ENCODE results near the gene SLC34A1.
"Not testable (repeated sequence)": the region's sequence is repeated elsewhere in the genome, so short reads cannot be mapped to it uniquely, and the experiment has no call there.

The SLC34A1 gene

GRCh38 chr5:177412603-177413233, 28.5 kb downstream of the SLC34A1 start:
- DNase-seq (ENCODE audit: low read depth): no peak

GRCh38 chr5:177414481-177414880, 30.2 kb downstream of the SLC34A1 start:
- no peak for DNase-seq (ENCODE audit: low read depth)

DNA sequence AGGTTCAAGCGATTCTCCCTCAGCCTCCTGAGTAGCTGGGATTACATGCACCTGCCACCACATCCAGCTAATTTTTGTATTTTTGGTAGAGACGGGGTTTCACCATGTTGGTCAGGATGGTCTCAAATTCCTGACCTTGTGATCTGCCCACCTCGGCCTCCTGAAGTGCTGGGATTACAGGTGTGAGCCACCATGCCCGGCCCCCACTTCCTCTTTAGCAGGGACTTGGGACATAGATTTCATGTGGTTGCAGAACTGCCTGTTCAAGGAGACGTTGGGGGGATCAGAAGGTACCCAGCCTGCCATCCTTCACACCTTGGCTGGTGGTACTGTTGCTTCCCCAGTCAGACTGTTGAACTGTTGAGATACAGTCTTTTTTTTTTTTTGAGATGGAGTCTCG, 32.8 kb downstream of the SLC34A1 start:
- DNase-seq (ENCODE audit: low read depth): not testable (repeated sequence)

- DNase-seq (ENCODE audit: low read depth): no peak
These were observed 34.8 kb downstream of the SLC34A1 start for GRCh38 chr5:177419046-177419445.

GRCh38 chr5:177420472-177420871, 36.2 kb downstream of the SLC34A1 start:
- not testable (repeated sequence) for DNase-seq (ENCODE audit: low read depth)

DNA sequence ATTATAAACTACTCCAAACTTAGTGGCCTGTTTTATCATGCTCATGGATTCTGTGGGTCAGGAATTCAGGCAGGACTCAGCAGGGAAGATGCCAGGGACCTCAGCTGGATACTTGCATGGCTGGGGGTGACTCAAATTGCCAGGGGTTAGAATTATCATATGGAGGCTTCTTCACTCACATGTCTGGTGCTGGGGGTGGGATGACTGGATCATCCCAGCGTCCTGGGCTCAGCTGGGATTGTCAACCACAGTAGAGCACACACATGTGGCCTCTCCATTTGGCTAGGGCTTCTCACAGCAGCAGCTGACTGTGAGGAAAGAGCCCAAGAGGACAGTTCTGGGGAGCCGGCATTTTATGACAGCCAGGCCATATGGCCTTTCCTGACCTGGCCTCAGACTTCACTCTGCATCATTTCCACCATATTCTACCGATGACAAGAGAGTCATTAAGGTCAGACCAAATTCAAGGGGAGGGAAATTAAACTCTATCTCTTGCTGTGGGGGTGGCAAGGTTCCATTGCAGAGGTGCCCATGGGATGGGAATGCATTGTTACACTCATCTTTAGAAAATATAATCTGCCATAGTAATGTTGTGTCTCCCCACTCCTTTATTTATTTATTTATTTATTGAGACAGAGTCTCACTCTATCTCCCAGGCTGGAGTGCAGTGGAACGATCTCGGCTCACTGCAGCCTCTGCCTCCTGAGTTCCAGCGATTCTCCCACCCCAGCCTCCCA, 37.0 kb downstream of the SLC34A1 start:
- no peak for DNase-seq (ENCODE audit: low read depth)

DNA sequence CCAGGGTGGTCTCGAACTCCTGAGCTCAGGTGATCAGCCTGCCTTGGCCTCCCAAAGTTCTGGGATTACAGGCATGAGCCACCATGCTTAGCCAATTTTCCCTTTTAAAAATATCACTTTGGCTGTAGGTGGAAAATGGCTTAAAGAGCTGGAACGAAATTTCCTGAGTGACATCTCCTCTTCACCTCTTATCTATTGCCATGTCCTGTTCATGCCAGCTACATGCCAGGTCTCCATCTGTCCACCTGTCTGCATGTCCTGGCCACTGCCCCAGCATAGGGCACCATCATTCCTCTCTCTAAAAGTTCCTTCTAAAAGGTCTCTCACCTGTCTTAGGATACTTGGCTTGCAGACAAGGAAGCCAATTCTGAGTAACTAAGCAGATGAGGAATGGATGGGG, 39.4 kb downstream of the SLC34A1 start:
- DNase-seq (ENCODE audit: low read depth): no peak

DNA sequence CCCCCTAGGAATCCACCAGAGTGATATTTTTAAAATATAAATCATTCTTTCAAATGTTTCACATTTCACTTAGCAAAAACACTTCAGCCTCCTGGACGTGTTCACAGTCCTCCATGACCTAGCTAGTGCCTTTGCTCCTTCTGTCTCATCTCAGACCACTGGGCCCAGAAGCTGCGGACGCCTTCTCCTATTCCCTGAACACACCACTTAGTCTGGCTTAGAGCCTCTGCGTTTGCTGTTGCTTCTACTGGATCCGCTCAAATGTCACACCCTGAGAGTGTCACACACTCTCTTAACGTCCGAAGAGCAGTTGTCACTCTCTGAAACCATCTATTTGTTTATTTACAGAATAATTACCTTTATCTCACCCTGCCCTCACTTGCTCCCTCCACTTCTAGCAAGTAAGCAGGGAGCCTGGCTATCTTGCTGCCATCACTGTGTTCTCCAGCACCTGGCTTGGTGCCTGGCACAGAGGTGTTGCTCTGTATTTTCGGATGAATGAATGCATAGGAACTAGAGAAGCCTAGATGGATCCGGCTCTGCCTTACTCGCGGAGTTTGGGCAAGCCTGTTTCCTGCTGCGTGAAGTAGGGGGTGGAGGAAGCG, 41.1 kb downstream of the SLC34A1 start:
- DNase-seq (ENCODE audit: low read depth): no peak

GRCh38 chr5:177425801-177426565, 41.7 kb downstream of the SLC34A1 start:
- peak; percentile 98 for DNase-seq (ENCODE audit: low read depth)

GRCh38 chr5:177426566-177427210, 42.5 kb downstream of the SLC34A1 start, which contains the start of gene GRK6:
GRK6 (plus strand) TSS chr5:177426676; CDS start chr5:177426846, 170 bp downstream.
- peak; percentile 65 for DNase-seq (ENCODE audit: low read depth)

GRCh38 chr5:177427211-177427822, 43.1 kb downstream of the SLC34A1 start:
- no peak for DNase-seq (ENCODE audit: low read depth)

DNA sequence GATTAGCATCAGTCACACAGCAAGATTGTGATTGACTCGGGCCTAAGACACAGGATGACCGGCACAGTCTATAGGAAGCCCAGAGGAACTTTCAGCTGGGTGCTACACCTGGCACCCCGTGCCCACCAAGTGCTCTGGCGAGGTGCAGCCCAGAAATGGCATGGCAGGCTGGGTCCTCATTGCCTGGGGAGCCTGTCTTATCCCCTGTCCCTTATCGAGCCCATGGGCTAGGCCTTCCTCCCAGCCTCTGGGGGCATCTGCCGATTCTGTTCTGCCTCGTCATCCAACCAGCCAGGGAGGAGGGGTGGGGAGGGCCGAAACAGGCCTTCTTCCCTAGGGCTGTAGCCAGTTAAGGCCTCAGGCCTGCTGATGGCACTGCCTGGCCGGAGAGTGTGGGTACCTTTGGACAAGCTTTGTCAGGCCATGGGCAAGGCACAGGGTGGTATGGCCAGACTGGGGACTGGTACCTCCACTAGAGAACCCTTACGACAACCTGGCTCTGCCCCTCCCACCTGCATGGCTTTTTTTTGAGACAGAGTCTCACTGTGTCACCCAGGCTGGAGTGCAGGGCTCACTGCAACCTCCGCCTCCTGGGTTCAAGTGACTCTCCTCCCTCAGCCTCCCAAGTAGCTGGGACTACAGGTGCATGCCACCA, 43.8 kb downstream of the SLC34A1 start:
- no peak for DNase-seq (ENCODE audit: low read depth)

GRCh38 chr5:177428574-177429217, 44.5 kb downstream of the SLC34A1 start:
- DNase-seq (ENCODE audit: low read depth): no peak

DNA sequence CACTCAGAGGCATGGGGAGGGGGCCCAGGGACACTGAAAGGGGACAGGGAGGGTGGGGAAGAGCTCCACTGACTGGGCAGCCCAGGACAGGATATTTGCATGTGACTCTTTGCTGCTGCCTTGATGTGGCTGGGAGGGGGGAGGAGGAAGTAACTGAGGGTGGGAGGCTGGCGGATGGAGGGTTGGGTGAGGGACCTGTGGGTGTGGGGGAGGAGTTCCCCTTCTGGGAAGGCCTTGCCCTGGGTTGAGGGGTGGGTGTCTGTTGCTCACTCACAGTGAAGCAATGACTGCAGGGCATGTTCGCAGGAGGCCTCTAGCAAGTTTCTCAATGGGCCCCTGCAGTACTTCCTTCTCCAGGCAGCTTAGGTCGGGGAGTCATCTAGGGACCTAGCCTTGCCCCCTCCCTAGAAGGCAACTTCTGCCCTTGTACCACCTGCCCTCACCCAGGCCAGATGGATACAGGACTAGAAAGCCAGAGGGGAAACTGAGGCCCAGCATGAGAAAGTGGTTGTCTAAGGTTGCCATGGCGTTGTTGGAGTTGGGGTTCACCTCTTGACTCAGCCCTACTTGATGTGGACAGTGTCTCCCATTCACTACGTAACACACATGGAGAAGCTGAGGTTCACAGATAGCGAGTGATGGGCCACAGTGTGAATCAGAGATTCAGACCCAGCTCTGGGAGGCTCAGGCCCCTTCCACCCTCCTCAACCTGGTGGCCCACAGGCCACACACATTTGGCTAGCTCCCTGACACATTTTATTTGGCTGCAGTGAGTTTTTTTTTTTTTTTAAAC, 45.2 kb downstream of the SLC34A1 start:
- peak; percentile 75 for DNase-seq (ENCODE audit: low read depth)

GRCh38 chr5:177430140-177430951, 46.1 kb downstream of the SLC34A1 start:
- no peak for DNase-seq (ENCODE audit: low read depth)

DNA sequence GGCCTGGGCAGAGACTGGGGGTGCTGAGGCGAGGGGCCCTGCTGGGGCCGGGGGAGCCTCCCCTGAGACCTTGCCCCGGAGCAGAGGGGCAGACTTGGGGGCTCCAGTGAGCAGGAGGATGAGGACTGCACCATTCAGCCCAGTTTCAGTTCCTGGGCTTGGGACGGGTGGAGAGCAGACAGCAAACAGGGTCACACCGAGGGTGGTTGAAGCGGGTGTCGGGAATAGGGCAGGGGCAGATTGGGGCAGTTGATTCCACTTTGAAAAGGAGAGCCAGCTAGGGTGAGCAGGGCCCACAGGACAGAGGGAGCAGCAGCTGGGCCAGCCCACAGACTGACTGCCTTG, 46.7 kb downstream of the SLC34A1 start:
- no peak for DNase-seq (ENCODE audit: low read depth)

DNA sequence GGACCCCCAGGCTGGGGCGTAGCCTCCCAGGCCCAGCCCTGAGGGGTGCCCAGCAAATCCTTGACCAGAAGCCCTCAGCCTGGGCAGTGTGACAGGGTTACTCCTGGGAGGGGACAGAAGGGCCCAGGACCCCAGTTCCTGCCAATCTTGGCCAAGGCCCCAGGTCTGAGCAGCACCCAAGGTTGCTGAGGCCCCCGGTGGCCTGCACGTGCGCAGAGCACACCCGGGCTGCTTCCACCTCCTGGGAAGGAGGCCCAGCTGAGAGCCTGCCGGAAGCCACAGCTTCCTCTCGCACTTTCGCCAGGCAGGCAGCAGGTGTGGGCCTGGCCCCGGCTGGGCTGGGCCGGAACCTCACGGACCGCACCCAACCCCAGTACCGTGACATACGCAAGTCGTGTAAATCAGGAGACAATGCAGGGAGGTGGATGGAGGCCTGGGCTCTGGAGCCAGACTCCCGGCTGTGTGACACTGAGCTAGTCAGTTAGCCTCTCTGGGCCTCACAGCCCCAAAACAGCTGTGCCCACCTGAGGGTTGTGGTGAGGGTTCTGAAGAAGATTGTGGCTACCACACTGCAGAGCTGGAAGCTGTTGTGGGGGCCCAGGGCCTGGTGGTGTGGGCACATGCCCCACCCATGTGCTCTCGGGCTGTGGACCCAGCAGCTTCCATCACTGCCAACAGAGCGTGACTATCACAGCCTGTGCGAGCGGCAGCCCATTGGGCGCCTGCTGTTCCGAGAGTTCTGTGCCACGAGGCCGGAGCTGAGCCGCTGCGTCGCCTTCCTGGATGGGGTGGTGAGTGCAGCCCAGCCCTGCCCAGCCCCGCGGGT, 47.3 kb downstream of the SLC34A1 start:
- DNase-seq (ENCODE audit: low read depth): peak; percentile 67

Measured in activated T-helper 1 cell treated with Interleukin-2 at 50 U/mL for 16 hours (primary cell).